SK-N-SH (cell line): ENCODE measurements around the gene DENND1A. TPM values are rescaled to one million over a fixed set of nuclear protein-coding genes. Genes with fewer than 3 reads are reported as not detected.

Experiments used
- CTCF ChIA-PET: fragments of 300-600, 350-600 bp; formaldehyde crosslinking; extraction: SDS; loops from one replicate; lab custom pipeline; 2021; lab: Yijun Ruan, JAX
- POLR2A ChIA-PET: fragments of 350-600 bp; sonication (Branson Sonifier 250); formaldehyde crosslinking; extraction: SDS; loops from one replicate; lab custom pipeline; 2020; ENCODE audit warnings: antibody characterized with exemption, inconsistent platforms; lab: Yijun Ruan, JAX
- DNase-seq: peaks from one replicate; pipeline ENCODE4 v3.0.0; 2012
- H2AFZ ChIP-seq: fragments of 200-600 bp; sonication (generic); 2 replicates; pipeline ENCODE4 v1.8.1; 2016; ENCODE audit warnings: antibody characterized with exemption, mild to moderate bottlenecking, low read depth
- H3F3A ChIP-seq: fragments of 200-600 bp; sonication (generic); replicated peaks from 2 replicates; pipeline ENCODE3; 2016; ENCODE audit warnings: antibody characterized with exemption, mild to moderate bottlenecking; ENCODE audit not compliant: insufficient read depth
- H3K27ac ChIP-seq, 2 experiments: fragments of 200-500 bp in 1 of 2; fragments of 200-600 bp in 1 of 2; sonication (Bioruptor generic) in 1 of 2; sonication (generic), shearing (Covaris generic) in 1 of 2; 2 replicates each; pipeline versions ENCODE4 v1.5.1 to v1.6.1; 2014 to 2016; ENCODE audit warnings: low read depth in 2 of 2, inconsistent platforms in 1 of 2, low read length in 1 of 2, mild to moderate bottlenecking in 1 of 2, mixed read lengths in 1 of 2
- H3K27me3 ChIP-seq: fragments of 200-600 bp; sonication (generic), shearing (Covaris generic); 2 replicates; pipeline ENCODE4 v1.6.1; 2016; ENCODE audit warnings: mixed run types; ENCODE audit not compliant: insufficient read depth
- H3K36me3 ChIP-seq, 2 experiments: fragments of 200-500 bp in 1 of 2; fragments of 200-600 bp in 1 of 2; sonication (Bioruptor generic) in 1 of 2; sonication (generic) in 1 of 2; replicated peaks in 1 of 2; 2 replicates each; pipeline versions ENCODE3 to v1.5.1; 2014 to 2016; ENCODE audit warnings: low read length in 1 of 2, mild to moderate bottlenecking in 1 of 2; ENCODE audit not compliant: insufficient read depth in 2 of 2, control insufficient read depth in 1 of 2
- H3K4me1 ChIP-seq, 2 experiments: fragments of 200-500 bp in 1 of 2; fragments of 200-600 bp in 1 of 2; sonication (Bioruptor generic) in 1 of 2; sonication (generic), shearing (Covaris generic) in 1 of 2; 2 replicates each; pipeline versions ENCODE4 v1.5.1 to v1.6.1; 2014 to 2016; ENCODE audit warnings: low read depth in 1 of 2, low read length in 1 of 2, mixed run types in 1 of 2; ENCODE audit not compliant: insufficient read depth in 2 of 2, control insufficient read depth in 1 of 2
- H3K4me2 ChIP-seq: fragments of 200-600 bp; sonication (generic), shearing (Covaris generic); 2 replicates; pipeline ENCODE4 v1.6.1; 2017; ENCODE audit warnings: mixed run types
- H3K4me3 ChIP-seq, 2 experiments: fragments of 200-500 bp in 1 of 2; fragments of 200-600 bp in 1 of 2; sonication (Bioruptor generic) in 1 of 2; sonication (generic), shearing (Covaris generic) in 1 of 2; 2 replicates each; pipeline versions ENCODE4 v1.5.1 to v1.8.1; 2014 to 2016; ENCODE audit warnings: low read depth in 2 of 2, inconsistent platforms in 1 of 2, low read length in 1 of 2, mild to moderate bottlenecking in 1 of 2, mixed read lengths in 1 of 2, moderate library complexity in 1 of 2
- H3K79me2 ChIP-seq: fragments of 200-600 bp; sonication (generic); 2 replicates; pipeline ENCODE4 v1.8.1; 2017; ENCODE audit warnings: mild to moderate bottlenecking; ENCODE audit not compliant: insufficient read depth
- H3K9ac ChIP-seq: fragments of 200-600 bp; sonication (generic); 2 replicates; pipeline ENCODE4 v1.6.1; 2017; ENCODE audit warnings: mixed run types
- H3K9me2 ChIP-seq: fragments of 200-600 bp; sonication (generic); 2 replicates; pipeline ENCODE4 v1.6.1; 2017; ENCODE audit warnings: mixed run types
- H3K9me3 ChIP-seq: fragments of 200-600 bp; sonication (generic); 2 replicates; pipeline ENCODE4 v1.6.1; 2017; ENCODE audit warnings: mixed run types, mild to moderate bottlenecking, moderate library complexity
- H4K20me1 ChIP-seq: fragments of 200-600 bp; sonication (generic); 2 replicates; pipeline ENCODE4 v1.6.1; 2017; ENCODE audit warnings: mild to moderate bottlenecking, mixed run types; ENCODE audit not compliant: insufficient read depth
- CHD2 ChIP-seq: fragments of 150-350 bp; IDR thresholded peaks from 2 replicates; pipeline ENCODE4 v1.6.1; 2018; ENCODE audit warnings: low read length; ENCODE audit not compliant: partially characterized antibody
- ELF1 ChIP-seq: IDR thresholded peaks from 2 replicates; pipeline ENCODE4 v1.4.0; 2012
- EP300 ChIP-seq, 2 experiments: IDR thresholded peaks; 2 replicates each; pipeline versions ENCODE4 v1.4.0 to v1.6.1; 2012; ENCODE audit warnings: borderline replicate concordance in 1 of 2, low read depth in 1 of 2, low read length in 1 of 2
- FOSL2 ChIP-seq: IDR thresholded peaks from 2 replicates; pipeline ENCODE4 v1.4.0; 2012; ENCODE audit warnings: low read depth, mild to moderate bottlenecking, moderate library complexity, borderline replicate concordance
- FOXJ3 ChIP-seq: sonication (generic); formaldehyde crosslinking; IDR thresholded peaks from 2 replicates; pipeline ENCODE4 v1.5.1; 2020; ENCODE audit warnings: mild to moderate bottlenecking, missing genetic modification reagents
- FOXM1 ChIP-seq: IDR thresholded peaks from 2 replicates; pipeline ENCODE4 v1.4.0; 2012; ENCODE audit warnings: low read depth, mild to moderate bottlenecking
- GABPA ChIP-seq: IDR thresholded peaks from 2 replicates; pipeline ENCODE4 v1.4.0; 2012; ENCODE audit warnings: low read depth, mild to moderate bottlenecking
- MEF2A ChIP-seq: IDR thresholded peaks from 2 replicates; pipeline ENCODE4 v1.4.0; 2012; ENCODE audit warnings: low read depth, borderline replicate concordance
- MXI1 ChIP-seq: IDR thresholded peaks from 2 replicates; pipeline ENCODE4 v1.6.1; 2012; ENCODE audit warnings: mild to moderate bottlenecking, low read depth, low read length, improper control_type of control experiment
- NFIC ChIP-seq: IDR thresholded peaks from 2 replicates; pipeline ENCODE4 v1.4.0; 2012; ENCODE audit warnings: borderline replicate concordance
- NRF1 ChIP-seq: IDR thresholded peaks from 2 replicates; pipeline ENCODE4 v1.6.1; 2012; ENCODE audit warnings: low read depth, mild to moderate bottlenecking, low read length
- POLR2AphosphoS5 ChIP-seq: IDR thresholded peaks from 2 replicates; pipeline ENCODE4 v1.6.1; 2012; ENCODE audit warnings: low read depth, low read length
- SIN3A ChIP-seq: IDR thresholded peaks from 2 replicates; pipeline ENCODE4 v1.6.1; 2012; ENCODE audit warnings: low read depth, mild to moderate bottlenecking, low read length, moderate library complexity, borderline replicate concordance
- SMC3 ChIP-seq: IDR thresholded peaks from 2 replicates; pipeline ENCODE4 v1.6.1; 2012; ENCODE audit warnings: low read depth, low read length, improper control_type of control experiment
- TAF1 ChIP-seq: IDR thresholded peaks from 2 replicates; pipeline ENCODE4 v1.6.1; 2012; ENCODE audit warnings: low read depth, mild to moderate bottlenecking, low read length, moderate library complexity, borderline replicate concordance
- TCF12 ChIP-seq: IDR thresholded peaks from 2 replicates; pipeline ENCODE4 v1.4.0; 2012
- TEAD4 ChIP-seq: IDR thresholded peaks from 2 replicates; pipeline ENCODE4 v1.4.0; 2012; ENCODE audit warnings: mild to moderate bottlenecking, borderline replicate concordance; ENCODE audit not compliant: insufficient read depth
- WGBS: methylation state at CpG from one replicate; pipeline ENCODE4 v1.1.6; 2017; ENCODE audit warnings: low lambda C conversion rate; 5-methylcytosine and 5-hydroxymethylcytosine counted together
- polyA plus RNA-seq, 3 experiments: library from polyadenylated mRNA; depleted of rRNA; stranded (reverse); fragments of >200 nt; gene quantifications; 2 replicates each; pipeline ENCODE4 v1.2.3, GENCODE V29; 2012
- TF ChIP-seq, protein P1 (sequence below): IDR thresholded peaks from 2 replicates; pipeline ENCODE4 v1.4.0; 2012; ENCODE audit warnings: low read depth
- TF ChIP-seq, protein P2 (sequence below): IDR thresholded peaks from 2 replicates; pipeline ENCODE4 v1.6.1; 2012; ENCODE audit warnings: mild to moderate bottlenecking, low read depth, low read length, moderate library complexity
- TF ChIP-seq, protein P3 (sequence below): IDR thresholded peaks from 2 replicates; pipeline ENCODE4 v1.4.0; 2012; ENCODE audit warnings: low read depth, borderline replicate concordance

The DENND1A gene
- polyA plus RNA-seq, 1 of the 3 experiments (the other 2 are of a cell fraction): 25.4 TPM

DNA sequence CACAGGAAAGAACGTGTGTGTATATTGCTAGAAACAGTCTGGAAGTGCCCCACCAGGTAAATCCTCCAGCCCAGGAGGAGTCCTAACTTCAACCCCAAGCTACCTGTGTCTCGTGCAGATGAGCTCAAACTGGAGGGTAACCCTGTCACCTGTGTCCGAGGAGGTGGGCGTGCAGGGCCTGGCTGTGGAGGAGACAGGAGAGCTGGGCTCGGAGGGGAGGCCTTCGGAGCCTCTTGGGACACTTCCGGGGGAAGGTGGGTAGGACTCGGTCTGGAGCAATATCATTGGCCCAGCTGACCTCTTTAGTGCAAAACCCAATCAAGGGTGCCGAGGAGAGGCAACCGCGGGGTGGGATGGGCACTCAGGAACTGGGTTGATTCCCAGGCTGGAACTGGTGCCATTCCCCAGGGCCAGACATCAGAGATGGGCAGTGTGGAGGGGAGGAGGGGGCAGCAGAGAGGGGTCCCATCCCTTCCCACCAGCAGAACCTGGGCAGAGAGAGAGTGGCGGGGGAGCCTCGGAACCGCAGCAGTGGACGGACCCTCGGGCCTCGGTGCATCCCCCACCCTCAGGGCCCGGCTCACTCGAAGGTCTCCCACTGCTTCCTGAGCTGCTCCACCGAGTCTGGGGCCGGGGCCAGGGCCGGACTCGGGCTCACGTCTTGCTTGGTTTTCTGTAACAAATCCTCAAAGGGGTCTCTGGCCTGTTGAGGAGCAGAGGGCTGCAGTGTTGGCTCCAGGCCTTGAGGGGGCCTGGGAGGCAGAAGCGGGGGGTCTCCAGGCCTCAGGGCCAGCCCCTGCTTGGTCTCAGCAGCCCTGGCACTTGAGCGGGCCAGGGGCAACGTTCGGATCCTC lies 548.8 kb downstream of the DENND1A start:
- POLR2A ChIA-PET: no interaction called here
- no peaks in the 10 kb centered on the region for H3K36me3 ChIP-seq
- no peaks in the 10 kb centered on the region for H3F3A ChIP-seq
- H3K27ac ChIP-seq: no peak overlapping the region
- no peak overlapping the region for H3K4me2 ChIP-seq
- H3K9me2 ChIP-seq: no peaks in the 10 kb centered on the region
- peaks cover 0 to 14% of the 10 kb centered on the region in 2 experiments; a peak in 1 of 4 replicates for H3K4me1 ChIP-seq
- no peak overlapping the region for H3K4me3 ChIP-seq
- H3K79me2 ChIP-seq: no peaks in the 10 kb centered on the region
- DNase-seq: no peak
- CTCF ChIA-PET: interaction anchor here (0.9 to 20.5 kb wide), 4 partner anchors 10 to 660 kb away, joined by 3 to 331 read pairs (median 4); partner anchors contain the start of gene CRB2
- H2AFZ ChIP-seq: no peak overlapping the region
- no peaks in the 10 kb centered on the region for H4K20me1 ChIP-seq
- no peak overlapping the region for H3K9ac ChIP-seq
- H3K9me3 ChIP-seq: no peaks in the 10 kb centered on the region
- 88% methylated on average over 20 of the region's 28 CpGs for WGBS
- H3K27me3 ChIP-seq: no peaks in the 10 kb centered on the region
- TF ChIP-seq ELF1 (no peak), SIN3A (no peak), FOXJ3 (CRISPR knock-in tag) (no peak), CHD2 (no peak), EP300 (IDR thresholded peaks at IDR 0.05; ENCODE audit: borderline replicate concordance in 1 of 2, low read depth in 1 of 2, low read length in 1 of 2) (no peak), FOSL2 (no peak), TEAD4 (no peak), FOXM1 (no peak), GABPA (no peak), TAF1 (no peak), MEF2A (no peak), POLR2AphosphoS5 (no peak), TCF12 (no peak), NRF1 (no peak), MXI1 (no peak), SMC3 (no peak), NFIC (no peak)
- TF ChIP-seq, protein P1, sequence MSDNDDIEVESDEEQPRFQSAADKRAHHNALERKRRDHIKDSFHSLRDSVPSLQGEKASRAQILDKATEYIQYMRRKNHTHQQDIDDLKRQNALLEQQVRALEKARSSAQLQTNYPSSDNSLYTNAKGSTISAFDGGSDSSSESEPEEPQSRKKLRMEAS: no peak
- TF ChIP-seq, protein P2, sequence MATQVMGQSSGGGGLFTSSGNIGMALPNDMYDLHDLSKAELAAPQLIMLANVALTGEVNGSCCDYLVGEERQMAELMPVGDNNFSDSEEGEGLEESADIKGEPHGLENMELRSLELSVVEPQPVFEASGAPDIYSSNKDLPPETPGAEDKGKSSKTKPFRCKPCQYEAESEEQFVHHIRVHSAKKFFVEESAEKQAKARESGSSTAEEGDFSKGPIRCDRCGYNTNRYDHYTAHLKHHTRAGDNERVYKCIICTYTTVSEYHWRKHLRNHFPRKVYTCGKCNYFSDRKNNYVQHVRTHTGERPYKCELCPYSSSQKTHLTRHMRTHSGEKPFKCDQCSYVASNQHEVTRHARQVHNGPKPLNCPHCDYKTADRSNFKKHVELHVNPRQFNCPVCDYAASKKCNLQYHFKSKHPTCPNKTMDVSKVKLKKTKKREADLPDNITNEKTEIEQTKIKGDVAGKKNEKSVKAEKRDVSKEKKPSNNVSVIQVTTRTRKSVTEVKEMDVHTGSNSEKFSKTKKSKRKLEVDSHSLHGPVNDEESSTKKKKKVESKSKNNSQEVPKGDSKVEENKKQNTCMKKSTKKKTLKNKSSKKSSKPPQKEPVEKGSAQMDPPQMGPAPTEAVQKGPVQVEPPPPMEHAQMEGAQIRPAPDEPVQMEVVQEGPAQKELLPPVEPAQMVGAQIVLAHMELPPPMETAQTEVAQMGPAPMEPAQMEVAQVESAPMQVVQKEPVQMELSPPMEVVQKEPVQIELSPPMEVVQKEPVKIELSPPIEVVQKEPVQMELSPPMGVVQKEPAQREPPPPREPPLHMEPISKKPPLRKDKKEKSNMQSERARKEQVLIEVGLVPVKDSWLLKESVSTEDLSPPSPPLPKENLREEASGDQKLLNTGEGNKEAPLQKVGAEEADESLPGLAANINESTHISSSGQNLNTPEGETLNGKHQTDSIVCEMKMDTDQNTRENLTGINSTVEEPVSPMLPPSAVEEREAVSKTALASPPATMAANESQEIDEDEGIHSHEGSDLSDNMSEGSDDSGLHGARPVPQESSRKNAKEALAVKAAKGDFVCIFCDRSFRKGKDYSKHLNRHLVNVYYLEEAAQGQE: no peak
- TF ChIP-seq, protein P3, sequence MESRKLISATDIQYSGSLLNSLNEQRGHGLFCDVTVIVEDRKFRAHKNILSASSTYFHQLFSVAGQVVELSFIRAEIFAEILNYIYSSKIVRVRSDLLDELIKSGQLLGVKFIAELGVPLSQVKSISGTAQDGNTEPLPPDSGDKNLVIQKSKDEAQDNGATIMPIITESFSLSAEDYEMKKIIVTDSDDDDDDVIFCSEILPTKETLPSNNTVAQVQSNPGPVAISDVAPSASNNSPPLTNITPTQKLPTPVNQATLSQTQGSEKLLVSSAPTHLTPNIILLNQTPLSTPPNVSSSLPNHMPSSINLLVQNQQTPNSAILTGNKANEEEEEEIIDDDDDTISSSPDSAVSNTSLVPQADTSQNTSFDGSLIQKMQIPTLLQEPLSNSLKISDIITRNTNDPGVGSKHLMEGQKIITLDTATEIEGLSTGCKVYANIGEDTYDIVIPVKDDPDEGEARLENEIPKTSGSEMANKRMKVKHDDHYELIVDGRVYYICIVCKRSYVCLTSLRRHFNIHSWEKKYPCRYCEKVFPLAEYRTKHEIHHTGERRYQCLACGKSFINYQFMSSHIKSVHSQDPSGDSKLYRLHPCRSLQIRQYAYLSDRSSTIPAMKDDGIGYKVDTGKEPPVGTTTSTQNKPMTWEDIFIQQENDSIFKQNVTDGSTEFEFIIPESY: no peak
